MCF 10A (cell line): ENCODE results near the gene MAD1L1. TPM values are rescaled to one million over a fixed set of nuclear protein-coding genes. Genes with fewer than 3 reads are reported as not detected.

Source experiments
- BruUV-seq: library from RNA; stranded (reverse); fragments of 400-500 nt; replicated peaks from 2 replicates; lab custom pipeline; 2021; lab: Mats Ljungman, UMichigan
- CTCF ChIA-PET: fragments of 300-600 bp; sonication (Branson Sonifier 250); formaldehyde crosslinking; extraction: SDS; loops from one replicate; lab custom pipeline; 2021; ENCODE audit warnings: antibody characterized with exemption, inconsistent platforms; lab: Yijun Ruan, JAX
- POLR2A ChIA-PET: fragments of 300-600, 350-650 bp; sonication (Branson Sonifier 250); formaldehyde crosslinking; extraction: SDS; loops from one replicate; lab custom pipeline; 2020; ENCODE audit warnings: antibody characterized with exemption, inconsistent platforms; lab: Yijun Ruan, JAX
- DNase-seq: peaks from one replicate; pipeline ENCODE4 v3.0.0-alpha.2; 2018; ENCODE audit not compliant: unreplicated experiment
- H3K27ac Mint-ChIP-seq: one replicate; pipeline ENCODE4 v1.8.0; 2022; ENCODE audit warnings: mild to moderate bottlenecking, low read depth, mixed read lengths; ENCODE audit not compliant: unreplicated experiment
- H3K27me3 Mint-ChIP-seq: one replicate; pipeline ENCODE4 v1.8.0; 2022; ENCODE audit warnings: mixed read lengths; ENCODE audit not compliant: insufficient read depth, unreplicated experiment
- H3K36me3 Mint-ChIP-seq: one replicate; pipeline ENCODE4 v1.8.0; 2022; ENCODE audit warnings: mild to moderate bottlenecking, moderate library complexity, mixed read lengths; ENCODE audit not compliant: insufficient read depth, unreplicated experiment
- H3K4me1 Mint-ChIP-seq: one replicate; pipeline ENCODE4 v1.8.0; 2022; ENCODE audit warnings: mixed read lengths; ENCODE audit not compliant: insufficient read depth, unreplicated experiment
- H3K4me3 Mint-ChIP-seq: one replicate; pipeline ENCODE4 v1.8.0; 2022; ENCODE audit warnings: mild to moderate bottlenecking, moderate library complexity, mixed read lengths; ENCODE audit not compliant: unreplicated experiment
- H3K9me3 Mint-ChIP-seq: one replicate; pipeline ENCODE4 v1.8.0; 2022; ENCODE audit warnings: mixed read lengths; ENCODE audit not compliant: unreplicated experiment
- CTCF ChIP-seq: fragments of 200-600 bp; IDR thresholded peaks from one replicate; pipeline ENCODE4 v1.8.0; 2022; ENCODE audit warnings: antibody characterized with exemption, mild to moderate bottlenecking; ENCODE audit not compliant: unreplicated experiment
- intact Hi-C: fragments of 100-400 bp; cut with micrococcal nuclease; formaldehyde crosslinking; loops from 2 replicates; pipeline ENCODE4 v1.14.1; 2022
- total RNA-seq: library from RNA; stranded (reverse); gene quantifications from 2 replicates; pipeline ENCODE4 v1.2.3, GENCODE V29; 2022

The MAD1L1 gene
- total RNA-seq, 1 experiment from 2014 or later = 25.2 TPM

GRCh38 chr7:1856888-1857441, 375.8 kb downstream of the MAD1L1 start:
- H3K27ac Mint-ChIP-seq = no peak overlapping the region
- no TSS peak for BruUV-seq
- no peaks in the 10 kb centered on the region for H3K4me1 Mint-ChIP-seq
- DNase-seq = no peak
- no peak for TF ChIP-seq CTCF
- intact Hi-C loops = no loop called here
- no peaks in the 10 kb centered on the region for H3K36me3 Mint-ChIP-seq
- no peak overlapping the region for H3K4me3 Mint-ChIP-seq
- no peaks in the 10 kb centered on the region for H3K9me3 Mint-ChIP-seq
- POLR2A ChIA-PET = no interaction called here
- no peaks in the 10 kb centered on the region for H3K27me3 Mint-ChIP-seq
- CTCF ChIA-PET = no interaction called here

GRCh38 chr7:1856161-1856887, 376.4 kb downstream of the MAD1L1 start:
- ChIA-PET CTCF (no interaction called here), POLR2A (no interaction called here)
- Mint-ChIP-seq H3K9me3 (no peaks in the 10 kb centered on the region), H3K4me3 (no peak overlapping the region), H3K27me3 (no peaks in the 10 kb centered on the region), H3K4me1 (no peaks in the 10 kb centered on the region), H3K27ac (no peak overlapping the region), H3K36me3 (no peaks in the 10 kb centered on the region)
- no TSS peak for BruUV-seq
- no peak for DNase-seq
- TF ChIP-seq CTCF = no peak
- intact Hi-C loops = no loop called here

- H3K4me1 Mint-ChIP-seq = no peaks in the 10 kb centered on the region
- H3K9me3 Mint-ChIP-seq = no peaks in the 10 kb centered on the region
- no peak overlapping the region for H3K27ac Mint-ChIP-seq
- DNase-seq = no peak
- intact Hi-C loops = no loop called here
- ChIA-PET CTCF (no interaction called here), POLR2A (no interaction called here)
- no peaks in the 10 kb centered on the region for H3K27me3 Mint-ChIP-seq
- H3K4me3 Mint-ChIP-seq = no peak overlapping the region
- H3K36me3 Mint-ChIP-seq = no peaks in the 10 kb centered on the region
- BruUV-seq = no TSS peak
- TF ChIP-seq CTCF = no peak
These were observed 377.0 kb downstream of the MAD1L1 start for GRCh38 chr7:1855725-1856160.

- Mint-ChIP-seq H3K27me3 (no peaks in the 10 kb centered on the region), H3K36me3 (no peaks in the 10 kb centered on the region), H3K4me3 (no peak overlapping the region), H3K9me3 (no peaks in the 10 kb centered on the region), H3K27ac (no peak overlapping the region), H3K4me1 (no peaks in the 10 kb centered on the region)
- intact Hi-C loops = no loop called here
- BruUV-seq = no TSS peak
- TF ChIP-seq CTCF = no peak
- DNase-seq = no peak
- POLR2A ChIA-PET = no interaction called here
- CTCF ChIA-PET = no interaction called here
These were observed 377.6 kb downstream of the MAD1L1 start for GRCh38 chr7:1854866-1855724.
